AG09309 (cell line): Measurements from ENCODE around the gene ST3GAL6.
A peak's percentile ranks its signal among the peaks of the same experiment; 100 is the strongest.

Experiments used
- DNase-seq: peaks from one replicate; pipeline ENCODE4 v3.0.0-alpha.2; 2010; ENCODE audit warnings: low read depth
- H3K4me3 ChIP-seq: 2 replicates; pipeline ENCODE4 v1.5.1; 2011; ENCODE audit warnings: mild to moderate bottlenecking, low read depth, low read length, moderate library complexity; ENCODE audit not compliant: control insufficient read depth
- CTCF ChIP-seq: IDR thresholded peaks from 2 replicates; pipeline ENCODE4 v1.5.1; 2011; ENCODE audit warnings: mild to moderate bottlenecking, low read depth, low read length, inconsistent platforms; ENCODE audit not compliant: insufficient read depth, control insufficient read depth; ENCODE audit errors: missing control alignments

ST3GAL6 gene

DNA sequence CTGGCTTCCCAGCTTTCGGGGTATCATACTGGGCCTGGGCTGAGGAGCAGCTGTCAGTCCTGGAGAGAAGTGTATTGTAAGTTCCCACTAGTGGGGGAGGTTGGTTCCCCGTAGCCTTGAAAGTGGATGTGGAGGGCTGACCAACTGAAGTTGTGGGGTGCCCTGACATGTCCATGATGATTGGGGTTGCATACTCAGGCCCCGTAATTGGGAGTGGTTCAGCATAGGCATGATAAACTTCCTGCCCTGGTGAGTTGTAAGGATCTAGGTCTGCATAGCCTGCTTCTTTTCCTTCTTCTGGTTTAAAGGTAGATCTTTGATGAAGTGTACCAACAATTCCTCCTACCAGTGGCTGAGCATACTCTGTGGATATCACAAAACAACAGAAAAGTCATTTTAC is 36.3 kb downstream of the ST3GAL6 start:
- TF ChIP-seq CTCF: no peak
- no peak for DNase-seq
- H3K4me3 ChIP-seq: no peak overlapping the region

- no peak for TF ChIP-seq CTCF
- H3K4me3 ChIP-seq: no peak overlapping the region
- no peak for DNase-seq
Observed at GRCh38 chr3:98800401-98800800, 37.3 kb downstream of the ST3GAL6 start.

DNA sequence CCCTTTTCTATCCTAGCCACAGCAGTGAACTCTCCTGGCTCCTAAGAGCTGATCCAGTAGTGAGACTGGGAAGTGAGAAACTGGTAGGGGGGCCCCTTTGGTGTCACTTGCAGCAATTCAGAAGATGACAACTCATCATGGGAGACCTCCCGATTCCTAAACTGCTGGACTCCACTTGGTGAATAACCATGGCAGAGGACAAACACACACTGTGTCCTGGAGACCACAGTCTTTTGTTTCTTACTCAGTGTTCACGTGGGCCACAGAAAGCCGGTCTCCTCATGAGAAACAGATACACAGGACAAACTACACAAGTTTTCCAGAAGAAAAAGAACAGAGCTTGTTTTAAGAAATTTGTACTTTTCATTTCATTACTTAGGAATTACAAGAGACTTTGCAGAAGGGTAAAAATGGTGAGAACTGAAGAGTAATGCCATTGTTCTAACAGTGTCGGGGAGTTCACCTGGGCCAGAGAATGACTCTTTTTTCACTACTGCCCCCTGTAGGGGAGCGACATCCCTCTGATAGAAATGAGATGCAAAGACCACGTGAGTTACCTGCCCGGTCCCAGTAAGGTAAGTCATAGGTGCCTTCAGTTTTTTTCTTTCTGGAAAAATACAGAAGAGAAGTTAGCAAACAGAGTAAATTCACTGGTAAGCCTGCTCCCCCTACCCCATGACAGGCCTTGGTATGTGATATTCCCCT is 38.1 kb downstream of the ST3GAL6 start:
- no peak overlapping the region for H3K4me3 ChIP-seq
- DNase-seq: no peak
- peak; percentile 11 for TF ChIP-seq CTCF

DNA sequence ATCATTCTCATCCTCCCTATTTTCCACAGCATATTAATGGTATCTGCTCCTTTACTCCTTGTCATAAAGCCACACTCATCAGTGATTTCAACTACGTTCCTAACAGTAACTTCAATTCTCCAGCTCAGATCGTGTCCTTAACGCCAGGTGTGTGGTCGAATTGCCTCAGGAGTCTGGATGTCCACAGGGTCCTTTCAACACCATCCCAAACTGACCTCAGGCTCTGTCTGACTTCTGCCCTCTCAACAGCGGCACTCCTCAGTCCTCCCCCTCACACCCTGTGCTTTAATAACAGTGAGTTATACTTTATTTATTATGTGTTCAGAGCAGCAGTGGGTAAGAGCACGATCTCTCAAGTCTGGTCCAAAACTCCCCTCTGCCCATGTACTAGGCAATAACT is 42.4 kb downstream of the ST3GAL6 start:
- no peak overlapping the region for H3K4me3 ChIP-seq
- DNase-seq: no peak
- no peak for TF ChIP-seq CTCF

DNA sequence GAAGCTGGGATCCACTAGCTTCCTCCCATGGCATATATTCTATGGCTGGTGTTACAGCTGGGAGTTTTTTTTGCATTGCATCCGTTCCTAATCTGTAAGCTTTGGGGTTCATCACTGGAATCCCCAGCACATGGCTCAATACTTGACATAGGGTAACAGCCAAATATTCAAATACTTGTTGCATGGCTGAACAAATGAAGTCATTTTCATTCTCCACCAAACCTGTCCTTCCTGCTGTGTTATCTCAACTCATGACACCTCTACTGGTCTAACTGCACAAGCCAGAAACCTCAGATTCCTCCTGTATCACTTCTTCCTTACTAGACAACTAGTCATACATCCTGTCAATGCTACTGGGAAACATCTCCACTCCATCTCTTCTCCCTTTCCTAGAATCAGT is 43.4 kb downstream of the ST3GAL6 start:
- H3K4me3 ChIP-seq: no peak overlapping the region
- TF ChIP-seq CTCF: no peak
- DNase-seq: no peak

DNA sequence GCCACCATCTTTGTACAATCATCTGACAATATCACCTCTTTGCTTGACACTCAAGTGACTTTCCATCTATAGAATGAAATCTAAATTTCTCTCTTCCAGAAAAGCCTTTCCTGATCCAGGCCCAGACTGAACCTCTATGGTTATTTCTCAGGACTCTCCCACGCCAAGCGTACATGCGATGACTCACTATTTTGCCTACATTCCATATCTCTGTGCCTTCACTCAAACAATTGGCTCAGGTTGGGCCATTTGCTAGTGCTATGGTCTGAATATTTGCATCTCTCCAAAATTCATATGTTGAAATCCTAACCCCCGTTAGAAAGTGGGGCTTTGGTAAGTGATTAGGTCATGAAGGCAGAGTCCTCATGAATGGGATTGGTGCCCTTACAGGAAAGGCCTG is 43.9 kb downstream of the ST3GAL6 start:
- TF ChIP-seq CTCF: no peak
- H3K4me3 ChIP-seq: no peak overlapping the region
- no peak for DNase-seq
